CD4-positive, alpha-beta T cell treated with Interleukin-2 at 100 ng/mL for 4 hours (primary cell): Measurements from ENCODE around the gene ZNF189.

Experiments used
- DNase-seq: peaks from one replicate; pipeline ENCODE4 v3.0.0-alpha.2; 2020; ENCODE audit warnings: low spot score

The ZNF189 gene

DNA sequence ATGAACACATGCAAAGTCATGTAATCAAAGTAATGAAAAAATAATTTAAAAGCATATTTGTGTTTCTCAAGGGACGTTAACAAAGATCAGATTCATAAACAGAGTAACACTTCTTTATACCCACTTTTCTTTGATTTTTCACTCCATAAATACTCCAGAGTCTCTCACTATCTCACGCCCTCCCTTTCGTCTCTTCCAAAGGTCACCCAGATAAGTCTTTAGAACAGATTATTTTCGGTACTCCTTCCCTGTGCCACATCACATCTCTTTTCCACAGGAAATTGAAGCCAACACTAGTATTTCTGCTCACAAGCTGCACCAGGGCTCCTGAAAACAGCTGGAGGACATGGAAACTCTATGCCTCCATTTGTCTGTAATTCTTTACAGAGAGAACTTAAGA lies 52.3 kb downstream of the ZNF189 start:
- no peak for DNase-seq

DNA sequence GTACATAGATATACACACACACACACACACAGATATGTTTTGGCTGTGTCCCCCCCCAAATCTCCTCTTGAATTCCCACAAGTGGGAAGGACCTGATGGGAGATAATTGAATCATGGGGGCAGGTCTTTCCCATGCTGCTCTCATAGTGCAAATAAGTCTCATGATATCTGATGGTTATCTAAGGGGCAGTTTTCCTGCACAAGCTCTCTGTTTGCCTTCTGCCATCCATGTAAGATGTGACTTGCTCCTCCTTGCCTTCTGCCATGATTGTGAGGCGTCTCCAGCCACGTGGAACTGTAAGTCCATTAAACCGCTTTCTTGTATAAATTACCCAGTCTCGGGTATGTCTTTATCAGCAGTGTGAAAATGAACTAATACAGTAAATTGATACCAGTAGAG lies 52.8 kb downstream of the ZNF189 start:
- DNase-seq, result no peak

DNA sequence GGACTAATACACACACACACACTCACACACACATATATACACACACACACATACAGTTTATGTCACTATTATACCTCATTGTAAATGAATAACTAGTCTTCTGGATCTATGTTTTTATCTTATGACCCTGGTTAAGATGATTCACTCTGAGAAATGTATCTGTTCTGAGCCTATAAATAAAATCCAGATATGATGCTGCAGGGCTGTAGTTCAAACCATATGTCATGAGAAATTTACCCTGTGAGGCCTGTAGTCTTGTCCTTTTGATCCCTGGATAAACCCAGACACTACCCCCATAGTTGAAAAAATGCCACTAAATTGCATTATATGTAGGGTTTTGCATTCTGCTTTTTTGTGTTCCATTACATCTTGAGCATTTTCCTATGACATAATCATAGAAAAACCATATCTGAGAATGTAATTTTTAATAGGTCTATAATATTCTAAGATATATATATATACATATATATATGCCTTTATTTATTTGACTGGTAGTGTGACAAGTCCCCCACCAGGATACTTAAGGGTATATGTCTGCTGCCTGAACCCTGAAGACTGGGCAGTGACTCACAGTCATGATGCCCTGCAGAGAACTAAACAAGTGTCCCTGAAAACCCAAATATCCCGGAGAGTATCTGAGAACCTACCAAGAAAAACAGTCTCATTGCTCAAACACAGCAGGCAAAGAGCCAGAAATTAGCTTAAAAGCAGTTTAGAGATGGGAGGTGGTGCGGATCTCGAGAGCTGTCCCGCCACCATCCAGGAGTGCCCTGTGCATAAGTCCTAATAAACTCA lies 55.3 kb downstream of the ZNF189 start:
- DNase-seq, result no peak

DNA sequence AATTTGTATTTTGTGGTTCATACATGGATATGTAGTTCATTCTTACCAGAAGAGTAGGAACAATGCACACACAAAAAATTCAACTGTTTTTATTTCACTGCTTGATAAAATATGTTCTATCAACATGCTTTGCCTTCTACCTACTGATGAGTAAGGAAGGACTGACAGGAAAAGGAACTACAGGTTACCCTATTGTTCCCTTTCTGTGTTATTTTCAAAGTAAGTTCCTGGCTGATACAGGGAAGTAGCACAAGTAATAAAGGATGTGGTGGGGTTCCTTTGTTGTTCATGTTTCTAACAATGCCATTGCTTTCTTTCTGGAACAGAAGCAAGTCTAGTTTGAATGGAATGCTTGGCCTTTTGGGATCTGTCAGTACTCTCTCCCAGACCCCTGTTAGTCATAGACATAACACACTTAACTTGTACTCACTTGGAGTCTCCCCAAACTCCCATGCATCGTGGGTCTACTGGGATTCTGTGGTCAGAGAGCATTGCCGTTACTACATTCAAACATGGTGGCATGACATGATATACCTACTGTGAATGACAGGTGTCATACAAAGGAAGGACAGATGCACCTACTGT lies 57.1 kb downstream of the ZNF189 start:
- no peak for DNase-seq

DNA sequence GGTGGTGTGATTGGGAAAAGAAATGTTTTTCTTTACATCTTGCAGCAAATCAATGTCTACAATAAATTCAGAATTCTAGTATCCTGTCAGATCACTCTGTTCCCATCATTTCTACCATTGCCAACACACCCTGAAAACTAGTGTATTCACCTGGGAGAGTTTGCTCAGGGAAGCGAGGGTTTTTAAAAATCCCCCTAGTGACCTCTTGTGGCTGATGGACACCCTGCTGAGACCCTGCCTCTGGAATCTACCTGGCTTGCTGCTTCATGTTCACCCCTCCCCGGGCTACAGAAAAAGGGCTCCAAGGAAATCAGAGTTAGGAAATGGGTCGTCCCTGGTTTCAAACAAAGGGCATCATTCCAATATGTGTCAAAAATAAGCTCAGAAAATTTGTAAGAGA lies 58.4 kb downstream of the ZNF189 start:
- no peak for DNase-seq

DNA sequence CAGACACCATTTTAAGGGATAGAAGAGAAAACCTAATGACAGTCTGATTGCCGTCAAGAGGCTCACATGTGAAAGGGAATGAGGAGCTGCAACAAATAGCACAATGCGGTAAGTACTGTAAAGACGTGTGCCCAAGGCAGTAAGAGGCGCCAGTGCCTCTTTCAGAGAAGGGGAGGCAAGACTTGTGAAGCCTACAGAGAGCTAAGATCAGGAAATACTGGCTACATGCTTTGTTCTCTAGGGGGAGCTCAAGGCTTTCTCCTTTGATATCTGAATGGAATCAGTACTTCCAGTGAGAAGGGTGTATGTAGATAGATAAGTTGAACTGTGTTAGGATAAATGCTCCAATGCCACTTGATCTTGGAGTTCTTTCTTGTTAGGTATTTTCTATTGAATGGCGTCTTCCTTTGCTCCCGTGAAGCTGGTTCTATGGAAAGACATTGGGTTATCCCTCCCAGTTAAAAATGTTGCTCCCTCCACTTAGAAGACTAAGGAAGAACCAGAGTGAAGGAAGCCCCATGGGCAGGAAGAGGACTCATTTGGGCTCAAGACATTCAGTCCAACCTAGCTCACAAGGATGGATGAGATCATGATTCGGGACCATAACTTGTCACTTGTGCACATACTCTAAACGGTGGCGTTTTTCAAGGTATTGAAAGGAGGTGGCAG lies 60.4 kb downstream of the ZNF189 start:
- DNase-seq, result peak; percentile 49
